Activated CD8-positive, alpha-beta memory T cell treated with anti-CD3 and anti-CD28 coated beads for 4 hours (primary cell): Measurements from ENCODE around the gene SGIP1.

Experiments used
- DNase-seq, 2 donors: peaks; one replicate each; pipeline ENCODE4 v3.0.0-alpha.2; 2020; ENCODE audit warnings: low read depth in 2 of 2

Gene SGIP1

GRCh38 chr1:66523562-66523961 is 10.4 kb upstream of the SGIP1 start:
- no peak for DNase-seq

DNA sequence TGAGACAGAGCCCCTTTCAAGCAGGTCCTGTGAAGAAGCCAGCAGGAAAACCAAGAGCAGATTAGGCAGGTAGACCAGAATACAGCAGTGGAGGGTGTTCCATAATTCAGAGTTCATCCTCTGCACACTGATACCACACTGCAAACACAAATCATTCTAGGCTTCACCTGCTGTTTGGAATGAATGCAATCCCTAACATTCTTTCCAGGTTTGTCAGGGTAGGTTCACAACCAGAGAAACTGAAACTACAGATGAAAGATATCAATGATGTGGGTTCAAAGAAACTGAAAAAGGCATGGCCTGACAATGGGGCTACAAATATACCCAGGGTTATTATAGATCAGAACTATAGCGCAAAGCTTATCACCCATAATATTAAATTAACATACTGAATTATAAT is 8.9 kb upstream of the SGIP1 start:
- no peak for DNase-seq

DNA sequence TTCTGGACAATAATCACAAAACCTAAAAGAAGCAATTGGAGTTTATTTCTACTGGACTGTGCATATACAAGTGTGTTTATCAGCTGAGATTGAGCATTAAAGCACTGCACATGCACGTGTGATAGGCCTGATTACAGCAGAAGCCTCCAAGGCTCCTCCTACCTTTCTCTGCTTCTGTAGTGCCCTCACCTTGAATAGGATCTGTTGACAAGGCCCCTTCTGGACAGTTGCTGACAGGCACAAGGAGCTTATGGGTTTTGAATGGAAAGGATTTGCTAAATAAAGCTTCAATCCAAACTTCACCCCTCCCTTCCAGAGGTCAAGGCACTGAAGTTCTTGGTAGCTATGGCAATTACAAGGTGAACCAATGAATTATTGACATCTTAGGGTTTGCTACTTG is 7.9 kb upstream of the SGIP1 start:
- no peak for DNase-seq

DNA sequence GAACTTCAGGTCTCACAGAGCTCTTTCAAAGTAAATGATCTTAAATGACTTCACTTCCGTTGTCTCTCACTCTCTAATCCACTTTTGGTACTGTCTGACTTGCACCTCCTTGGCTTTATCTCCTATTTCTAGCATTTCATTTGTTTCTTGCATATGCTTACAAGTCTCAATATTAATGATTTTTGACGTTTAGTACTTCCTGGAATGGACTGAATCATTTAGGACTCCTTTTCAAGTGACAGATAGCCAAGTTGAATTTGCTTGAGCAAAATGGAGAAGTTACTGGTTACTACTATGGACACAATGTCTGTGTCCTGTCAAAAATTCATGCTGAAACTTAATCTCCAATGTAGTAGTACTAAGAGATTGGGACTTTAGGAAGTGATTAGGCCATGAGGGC is 7.0 kb upstream of the SGIP1 start:
- no peak for DNase-seq

- DNase-seq: no peak
These were observed 6.3 kb upstream of the SGIP1 start for GRCh38 chr1:66527686-66528085.

DNA sequence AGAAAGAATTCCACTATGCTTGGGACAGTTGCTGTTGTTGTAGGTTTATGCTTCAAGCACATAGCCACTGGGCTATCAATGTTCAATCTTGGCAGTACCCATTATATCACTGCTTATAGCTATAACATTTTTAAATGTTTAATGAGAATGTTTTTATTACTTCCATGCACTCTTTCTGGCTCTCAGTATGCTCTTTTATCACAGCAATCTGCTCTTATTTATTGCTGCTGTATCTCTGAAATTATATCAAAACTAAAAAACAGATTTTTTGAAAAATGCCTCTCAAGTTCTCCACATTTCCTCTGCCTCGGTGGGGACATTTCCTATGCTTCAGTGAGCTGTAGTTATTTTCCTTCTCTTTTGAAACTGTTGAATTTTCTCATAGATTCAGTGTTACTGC is 5.4 kb upstream of the SGIP1 start:
- no peak for DNase-seq

- DNase-seq: no peak
These were observed 1.7 kb upstream of the SGIP1 start for GRCh38 chr1:66532214-66532613.

- no peak for DNase-seq
These were observed 862 bp upstream of the SGIP1 start for GRCh38 chr1:66532798-66533783.

- no peak for DNase-seq
These were observed 1.1 kb downstream of the SGIP1 start for GRCh38 chr1:66535061-66535460.

- DNase-seq: no peak
These were observed 1.9 kb downstream of the SGIP1 start for GRCh38 chr1:66535853-66536252.

DNA sequence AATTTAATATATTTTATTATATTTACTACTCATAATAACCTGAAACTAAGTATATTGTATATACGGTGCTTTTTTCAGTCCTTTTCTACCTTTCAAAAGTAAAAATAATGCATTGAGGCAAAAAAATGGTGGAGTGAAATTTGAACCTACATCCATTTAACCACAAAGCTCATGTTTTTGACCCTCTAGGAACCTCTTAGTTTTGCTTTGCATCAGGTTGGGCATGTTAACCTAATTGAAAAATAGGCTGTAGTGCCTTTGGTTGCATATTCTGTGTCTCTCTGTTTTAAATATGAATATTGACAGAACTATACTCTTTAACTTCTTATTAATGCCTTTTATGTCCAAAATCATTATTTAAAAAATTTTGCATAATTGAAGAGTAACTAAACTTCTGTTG is 3.8 kb downstream of the SGIP1 start:
- no peak for DNase-seq

DNA sequence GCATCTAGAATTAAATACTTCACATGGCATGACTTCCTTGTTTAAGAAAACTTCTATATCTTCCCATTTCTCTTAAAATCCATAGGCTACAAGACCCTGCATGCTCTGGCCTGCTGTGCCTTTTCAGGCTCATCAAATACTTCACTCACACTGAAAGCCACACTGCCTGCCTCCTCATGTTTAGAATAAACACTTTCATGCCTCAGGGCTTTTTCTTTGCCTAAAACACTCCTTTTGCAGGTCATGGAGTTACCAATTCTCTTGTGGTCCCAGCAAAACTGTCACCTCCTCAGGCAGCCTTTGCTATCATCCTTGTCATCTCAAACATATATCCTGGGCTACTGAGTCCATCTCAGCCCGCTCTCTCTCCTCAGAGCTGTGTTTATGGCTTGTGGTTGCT is 5.5 kb downstream of the SGIP1 start:
- DNase-seq: no peak

GRCh38 chr1:66540434-66541032 is 6.6 kb downstream of the SGIP1 start:
- no peak for DNase-seq

DNA sequence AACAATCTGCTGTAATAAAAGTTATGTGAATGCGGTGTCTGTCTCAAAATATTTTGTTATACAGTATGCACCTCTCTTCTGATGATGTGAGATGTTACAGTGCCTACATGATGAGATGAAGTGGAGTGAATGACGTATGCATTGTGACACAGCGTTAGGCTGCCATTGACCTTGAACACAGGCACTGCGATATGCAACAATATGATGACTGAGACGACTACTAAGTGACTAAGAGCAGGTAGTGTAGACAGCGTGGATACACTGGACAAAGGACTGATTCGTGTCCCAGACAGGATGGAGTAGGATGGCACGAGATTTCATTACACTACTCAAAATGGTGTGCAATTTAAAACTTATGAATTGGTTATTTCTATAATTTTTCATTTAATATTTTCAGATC is 8.4 kb downstream of the SGIP1 start:
- no peak for DNase-seq

GRCh38 chr1:66542811-66543767 is 9.1 kb downstream of the SGIP1 start:
- DNase-seq: no peak

DNA sequence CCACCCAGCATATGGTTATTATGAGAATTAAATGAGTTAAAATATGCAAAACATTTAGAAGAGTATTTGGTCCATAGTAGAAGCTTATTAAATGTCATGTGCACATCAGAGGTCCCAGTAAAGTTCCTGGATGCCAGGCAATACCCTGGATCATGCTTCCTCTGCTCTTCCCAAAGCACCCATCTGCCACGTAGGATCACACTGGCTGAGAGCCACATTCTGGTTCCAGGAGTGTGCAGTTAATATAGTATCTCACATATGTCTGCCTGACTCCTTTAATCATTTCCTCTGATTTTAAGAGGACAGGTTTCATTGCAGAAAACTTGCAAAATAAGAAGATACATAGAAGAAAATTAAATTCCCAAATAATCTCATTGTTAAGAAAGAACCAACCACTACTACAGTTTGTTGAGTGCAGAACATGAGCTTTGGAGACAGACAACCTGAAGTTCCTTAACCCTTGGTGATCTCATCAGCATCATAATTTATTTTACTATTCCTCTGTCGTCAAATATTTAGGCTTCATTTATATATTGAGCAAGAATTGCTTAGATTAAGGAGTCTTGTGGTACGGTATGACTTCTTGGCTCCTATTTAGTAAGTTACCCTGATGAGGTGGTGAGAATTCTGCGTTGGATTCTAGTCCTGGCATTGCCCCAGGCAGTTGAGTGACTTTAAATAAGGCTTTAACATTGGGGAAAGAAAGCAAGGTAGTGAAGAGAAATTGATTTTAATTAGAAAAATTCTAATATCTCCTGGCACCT is 12.3 kb downstream of the SGIP1 start:
- DNase-seq: no peak

DNA sequence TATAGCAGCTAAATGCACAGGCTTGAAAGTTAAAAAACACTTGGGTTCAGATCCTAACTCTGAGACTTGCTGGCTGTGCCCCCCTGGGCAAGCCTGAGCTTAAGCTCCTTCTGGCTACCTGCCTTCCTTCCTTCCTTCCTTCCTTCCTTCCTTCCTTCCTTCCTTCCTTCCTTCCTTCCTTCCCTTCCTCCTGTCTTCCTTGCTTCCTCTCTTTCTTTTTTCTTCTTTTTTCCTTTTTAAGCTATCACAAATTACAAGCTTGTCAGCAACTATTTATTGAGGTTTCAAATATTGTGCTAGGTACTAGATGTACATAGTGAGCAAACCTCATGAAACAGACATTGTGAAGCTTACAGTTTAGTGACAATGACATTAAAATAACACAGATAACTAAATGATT is 15.1 kb downstream of the SGIP1 start:
- DNase-seq: no peak

DNA sequence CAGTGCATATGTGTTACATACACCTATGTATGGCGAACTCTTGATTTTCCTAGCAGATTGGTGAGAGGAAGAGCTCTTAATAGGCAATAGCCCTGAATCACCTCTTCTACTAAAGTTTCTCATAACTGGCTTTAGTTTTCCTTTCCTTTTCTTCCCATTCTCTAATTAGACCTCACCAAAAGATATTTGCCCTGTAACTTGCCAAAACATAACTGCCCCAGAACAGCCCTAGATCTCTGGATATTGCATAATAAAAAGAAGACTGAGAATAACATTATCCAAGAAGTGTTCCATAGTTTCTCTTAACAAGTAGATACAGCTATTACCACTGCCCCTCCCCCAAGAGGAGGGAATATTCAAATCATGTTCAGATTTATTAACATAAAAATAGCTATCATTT is 16.3 kb downstream of the SGIP1 start:
- no peak for DNase-seq

DNA sequence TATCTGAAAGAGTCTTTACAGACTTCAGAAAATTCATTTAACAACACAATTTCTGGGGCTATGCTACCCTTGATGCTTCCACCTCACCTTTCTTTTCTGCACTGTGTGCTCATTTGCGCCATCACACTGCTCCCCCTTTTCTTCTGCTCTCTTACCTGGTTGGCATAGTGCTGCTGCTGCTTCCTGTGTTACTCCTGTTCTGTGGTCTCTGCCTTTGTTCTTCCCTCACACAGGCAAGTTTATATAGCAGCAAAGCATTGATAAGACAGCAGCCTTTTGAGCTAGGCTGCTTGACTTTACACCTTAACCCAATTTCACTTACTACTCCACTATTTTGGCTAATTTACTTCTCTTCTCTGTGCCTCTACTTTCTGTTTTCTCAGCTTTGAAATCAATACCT is 18.3 kb downstream of the SGIP1 start:
- no peak for DNase-seq

GRCh38 chr1:66552829-66553228 is 18.9 kb downstream of the SGIP1 start:
- no peak for DNase-seq

GRCh38 chr1:66553846-66554245 is 19.9 kb downstream of the SGIP1 start:
- DNase-seq: no peak
